ENCODE results near the gene LINGO3. TPM values are rescaled to one million over a fixed set of nuclear protein-coding genes. Genes with fewer than 3 reads are reported as not detected.

The LINGO3 gene
- total RNA-seq, 1 donor from 2014 or later = 0.26 TPM

DNA sequence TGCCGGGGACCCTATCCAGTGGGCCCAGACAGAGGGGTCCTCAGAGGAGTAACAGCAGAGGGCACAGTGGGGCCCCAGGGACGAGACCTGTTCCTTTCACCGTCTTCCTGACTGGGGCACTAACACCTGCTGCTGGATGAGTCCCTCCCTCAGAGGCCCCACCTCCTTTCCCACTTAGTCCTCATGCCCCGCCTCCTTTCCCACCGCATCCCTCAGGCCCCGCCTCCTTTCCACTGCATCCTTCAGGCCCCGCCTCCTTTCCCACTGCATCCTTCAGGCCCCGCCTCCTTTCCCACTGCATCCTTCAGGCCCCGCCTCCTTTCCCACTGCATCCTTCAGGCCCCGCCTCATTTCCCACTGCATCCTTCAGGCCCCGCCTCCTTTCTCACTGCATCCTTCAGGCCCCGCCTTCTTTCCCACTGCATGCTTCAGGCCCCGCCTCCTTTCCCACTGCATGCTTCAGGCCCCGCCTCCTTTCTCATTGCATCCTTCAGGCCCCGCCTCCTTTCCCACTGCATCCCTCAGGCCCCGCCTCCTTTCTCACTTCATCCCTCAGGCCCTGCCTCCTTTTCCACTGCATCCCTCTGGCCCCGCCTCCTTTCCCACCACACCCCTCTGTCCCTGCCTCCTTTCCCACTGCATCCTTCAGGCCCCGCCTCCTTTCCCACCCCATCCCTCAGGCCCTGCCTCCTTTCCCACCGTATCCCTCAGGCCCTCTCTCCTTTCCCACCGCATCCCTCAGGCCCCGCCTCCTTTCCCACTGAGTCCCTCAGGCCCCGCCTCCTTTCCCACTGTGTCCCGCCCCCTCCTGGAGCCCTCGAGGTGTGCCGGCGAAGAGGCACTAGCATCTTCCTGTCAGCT is 27.3 kb upstream of the LINGO3 start:
- Mint-ChIP-seq H3K27ac (no peak overlapping the region), H3K4me3 (no peak overlapping the region), H3K9me3 (peaks cover 10% of the 10 kb centered on the region), H3K27me3 (no peaks in the 10 kb centered on the region), H3K4me1 (peaks cover 24% of the 10 kb centered on the region), H3K36me3 (ENCODE audit: low read depth) (peaks cover 15% of the 10 kb centered on the region)
- intact Hi-C loops (cut with micrococcal nuclease) = no loop called here
- peak; percentile 70 for DNase-seq

DNA sequence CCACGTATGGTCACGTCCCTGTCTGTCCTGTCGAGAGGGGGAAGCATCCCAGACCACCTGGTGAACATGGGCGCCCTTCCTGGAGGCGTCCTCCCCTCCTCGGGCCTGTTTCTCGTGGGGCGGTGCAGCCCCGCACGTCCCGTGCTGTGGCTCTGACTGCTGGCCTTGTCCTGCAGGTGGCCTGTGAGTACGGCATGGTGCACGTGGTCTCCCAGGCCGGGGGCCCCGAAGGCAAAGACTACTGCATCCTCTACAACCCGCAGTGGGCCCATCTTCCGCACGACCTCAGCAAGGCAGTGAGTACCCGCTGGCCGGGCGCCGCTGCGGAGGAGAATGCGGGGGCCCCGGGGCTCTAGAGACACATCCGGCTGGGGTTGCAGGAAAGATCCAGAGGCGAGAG is 26.5 kb upstream of the LINGO3 start:
- intact Hi-C loops (cut with micrococcal nuclease) = no loop called here

DNA sequence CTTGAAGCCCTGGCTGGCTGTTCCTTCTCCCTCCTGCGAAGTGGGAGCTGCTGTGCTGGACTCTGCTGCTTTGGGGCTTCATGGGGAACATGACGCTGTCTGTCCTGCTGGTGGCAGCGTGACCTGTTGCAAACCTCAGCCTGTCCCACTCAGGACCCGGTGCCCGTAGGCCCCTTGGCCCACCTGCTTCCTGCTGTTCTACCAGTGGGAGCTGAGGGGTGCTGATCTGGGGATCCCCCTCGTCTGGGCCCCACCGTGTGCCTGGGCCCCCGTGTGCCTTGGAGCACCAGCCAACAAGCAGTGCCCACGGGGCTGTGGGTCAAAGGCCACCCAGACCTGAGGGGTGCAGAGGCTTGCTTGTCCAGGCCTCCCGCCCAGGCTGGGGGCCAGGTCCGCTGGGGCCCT is 25.9 kb upstream of the LINGO3 start:
- no peak for DNase-seq
- Mint-ChIP-seq H3K27me3 (no peaks in the 10 kb centered on the region), H3K4me1 (peaks cover 34% of the 10 kb centered on the region), H3K27ac (peak overlapping the region; percentile 58), H3K36me3 (ENCODE audit: low read depth) (peaks cover 17% of the 10 kb centered on the region), H3K4me3 (peak overlapping the region; percentile 44), H3K9me3 (peaks cover 10% of the 10 kb centered on the region)
- intact Hi-C loops (cut with micrococcal nuclease) = no loop called here

More for the DNA sequence above, 26.5 kb upstream of the LINGO3 start:
- no peak overlapping the region for H3K4me3 Mint-ChIP-seq
- H3K27me3 Mint-ChIP-seq = no peaks in the 10 kb centered on the region
- H3K27ac Mint-ChIP-seq = no peak overlapping the region
- H3K9me3 Mint-ChIP-seq = peaks cover 10% of the 10 kb centered on the region
- no peak for DNase-seq
- H3K36me3 Mint-ChIP-seq (ENCODE audit: low read depth) = peaks cover 15% of the 10 kb centered on the region
- H3K4me1 Mint-ChIP-seq = peaks cover 30% of the 10 kb centered on the region

DNA sequence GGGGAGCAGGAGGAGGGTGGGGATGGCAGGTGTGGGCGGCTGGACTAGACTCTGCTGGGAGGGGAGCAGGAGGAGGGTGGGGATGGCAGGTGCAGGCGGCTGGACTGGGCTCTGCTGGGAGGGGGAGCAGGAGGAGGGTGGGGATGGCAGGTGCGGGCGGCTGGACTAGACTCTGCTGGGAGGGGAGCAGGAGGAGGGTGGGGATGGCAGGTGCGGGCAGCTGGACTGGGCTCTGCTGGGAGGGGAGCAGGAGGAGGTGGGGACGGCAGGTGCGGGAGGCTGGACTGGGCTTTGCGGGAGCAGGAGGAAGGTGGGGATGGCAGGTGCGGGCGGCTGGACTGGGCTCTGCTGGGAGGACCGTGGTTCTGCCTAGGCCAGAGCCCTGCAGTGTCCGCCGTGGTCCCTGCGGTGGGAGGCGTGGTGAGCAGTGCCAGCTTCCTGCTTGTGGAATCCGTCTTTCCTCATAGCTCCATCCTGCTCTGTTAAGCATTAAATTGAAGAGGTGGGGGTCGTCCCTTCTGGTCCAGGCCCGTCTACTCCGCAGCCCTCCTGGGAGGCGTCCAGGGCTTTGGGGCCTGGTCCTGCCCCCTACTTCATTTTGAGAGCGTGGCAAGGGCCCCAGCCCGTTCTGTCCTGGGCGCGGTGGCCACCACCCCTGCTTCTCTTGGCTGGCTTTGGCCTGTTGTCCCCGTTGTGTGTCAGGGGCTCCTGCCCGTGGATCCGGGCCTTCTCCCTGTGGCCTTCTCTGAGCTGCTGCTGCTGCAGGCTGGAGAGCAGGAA is 25.3 kb upstream of the LINGO3 start:
- Mint-ChIP-seq H3K4me3 (peak overlapping the region; percentile 44), H3K36me3 (ENCODE audit: low read depth) (peaks cover 18% of the 10 kb centered on the region), H3K27me3 (no peaks in the 10 kb centered on the region)

DNA sequence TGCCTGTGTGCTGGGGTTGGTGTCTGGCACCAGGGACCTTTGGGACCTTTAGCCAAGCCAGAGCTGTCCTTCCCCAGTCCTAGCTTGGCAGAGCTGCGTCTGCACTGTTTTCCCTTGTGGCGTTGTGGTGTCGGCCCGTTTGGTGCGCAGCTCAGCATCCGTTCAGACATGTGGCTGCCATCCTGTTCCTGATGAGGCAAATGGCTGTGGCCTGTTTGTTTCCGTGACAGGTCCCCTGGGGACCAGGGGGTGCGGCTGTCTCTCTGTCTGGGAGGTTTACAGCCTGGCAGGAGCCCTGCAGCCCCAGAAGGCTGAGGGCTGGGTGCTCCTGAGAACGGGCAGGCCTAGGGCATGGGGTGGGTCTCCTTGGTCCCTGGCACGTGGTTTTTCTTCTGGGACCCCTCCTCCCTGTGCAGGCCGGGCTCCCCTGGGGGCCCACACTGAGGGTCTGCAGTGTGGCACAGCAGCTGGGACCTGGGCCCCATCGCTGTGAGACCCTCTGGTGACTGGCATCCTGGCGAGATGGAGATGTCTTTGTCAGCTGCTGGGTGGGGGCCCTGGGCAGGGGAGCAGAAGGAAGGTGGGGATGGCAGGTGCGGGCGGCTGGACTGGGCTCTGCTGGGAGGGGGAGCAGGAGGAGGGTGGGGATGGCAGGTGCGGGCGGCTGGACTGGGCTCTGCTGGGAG is 24.5 kb upstream of the LINGO3 start:
- peaks cover 10% of the 10 kb centered on the region for H3K9me3 Mint-ChIP-seq
- H3K4me1 Mint-ChIP-seq = peaks cover 38% of the 10 kb centered on the region
- no peaks in the 10 kb centered on the region for H3K27me3 Mint-ChIP-seq
- H3K4me3 Mint-ChIP-seq = peak overlapping the region; percentile 60
- peak; percentile 87 for DNase-seq
- H3K36me3 Mint-ChIP-seq (ENCODE audit: low read depth) = peaks cover 22% of the 10 kb centered on the region
- H3K27ac Mint-ChIP-seq = peak overlapping the region; percentile 87
- intact Hi-C loops (cut with micrococcal nuclease) = no loop called here

More for the DNA sequence above, 25.3 kb upstream of the LINGO3 start:
- Mint-ChIP-seq H3K27ac (peak overlapping the region; percentile 58), H3K9me3 (peaks cover 10% of the 10 kb centered on the region), H3K4me1 (peaks cover 34% of the 10 kb centered on the region)
- intact Hi-C loops (cut with micrococcal nuclease) = no loop called here
- DNase-seq = no peak

DNA sequence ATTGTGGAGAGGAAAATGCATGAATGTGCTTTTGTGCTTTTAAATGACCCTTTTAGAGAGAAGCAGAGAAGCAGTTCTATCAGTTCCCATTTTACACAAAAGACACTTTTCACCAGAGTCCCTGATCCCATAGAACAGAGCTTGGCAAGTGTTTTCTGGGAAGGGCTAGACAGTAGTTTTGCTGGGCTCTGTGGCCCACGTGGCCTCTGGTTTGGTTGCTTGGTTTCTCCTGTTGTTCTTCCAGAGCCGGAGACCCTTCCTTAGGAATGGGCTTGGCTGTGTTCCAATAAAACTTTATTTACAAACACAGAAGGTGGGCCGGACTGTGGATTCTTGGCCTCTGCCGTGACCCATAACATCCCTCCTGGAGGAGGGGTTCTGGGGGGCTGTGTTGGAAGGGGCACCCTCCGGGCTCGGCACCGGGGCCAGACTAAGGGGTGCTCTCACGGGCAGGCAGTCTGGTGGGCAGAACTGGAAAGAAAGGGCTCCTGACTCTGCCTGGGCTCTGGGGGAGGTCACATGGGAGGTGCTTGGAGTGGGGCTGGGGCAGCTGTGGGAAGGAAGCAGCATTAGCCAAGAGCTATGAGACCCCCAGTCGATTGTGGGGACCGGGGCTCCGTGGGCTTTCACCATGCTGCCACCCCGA is 23.8 kb upstream of the LINGO3 start:
- peak overlapping the region; percentile 87 for H3K27ac Mint-ChIP-seq
- DNase-seq = no peak
- H3K4me1 Mint-ChIP-seq = peaks cover 46% of the 10 kb centered on the region
- H3K9me3 Mint-ChIP-seq = peaks cover 10% of the 10 kb centered on the region
- intact Hi-C loops (cut with micrococcal nuclease) = no loop called here
- H3K4me3 Mint-ChIP-seq = peak overlapping the region; percentile 60
- peaks cover 22% of the 10 kb centered on the region for H3K36me3 Mint-ChIP-seq (ENCODE audit: low read depth)
- H3K27me3 Mint-ChIP-seq = no peaks in the 10 kb centered on the region

DNA sequence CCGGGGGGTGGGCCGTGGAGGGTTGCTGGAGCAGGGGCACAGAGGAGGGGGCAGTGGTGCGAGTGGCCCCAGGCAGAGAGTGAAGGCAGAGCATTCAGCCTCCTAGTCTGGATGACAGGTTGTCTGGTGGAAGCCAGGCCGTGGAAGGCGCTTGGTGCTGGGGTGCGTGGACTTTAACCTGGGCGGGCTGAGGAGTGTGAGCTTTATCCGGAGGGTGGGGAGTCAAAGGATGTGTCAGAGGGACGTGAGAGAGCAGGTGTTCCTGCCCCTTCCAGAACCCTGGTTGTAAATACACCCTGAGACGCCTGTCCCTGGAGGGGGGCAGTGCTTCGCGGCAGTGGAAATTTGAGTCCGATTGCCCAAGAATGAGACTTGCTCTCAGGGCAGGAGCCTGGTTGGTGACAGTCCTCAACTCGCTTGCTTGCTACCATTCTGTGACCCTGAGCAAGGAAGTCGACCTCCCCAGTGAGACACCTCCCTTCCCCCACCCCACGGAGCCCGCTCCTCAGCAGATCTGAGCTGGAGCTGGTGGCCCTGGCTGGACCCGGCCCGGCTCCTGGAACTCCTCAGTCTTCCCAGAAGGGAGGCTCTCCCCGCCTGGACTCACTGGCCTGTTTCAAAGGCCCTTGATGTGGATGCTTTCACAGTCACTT is 22.8 kb upstream of the LINGO3 start:
- no peaks in the 10 kb centered on the region for H3K27me3 Mint-ChIP-seq
- intact Hi-C loops (cut with micrococcal nuclease) = no loop called here
- H3K36me3 Mint-ChIP-seq (ENCODE audit: low read depth) = peaks cover 24% of the 10 kb centered on the region
- H3K9me3 Mint-ChIP-seq = peaks cover 5% of the 10 kb centered on the region
- peak overlapping the region; percentile 48 for H3K27ac Mint-ChIP-seq
- peak overlapping the region; percentile 28 for H3K4me3 Mint-ChIP-seq
- peaks cover 47% of the 10 kb centered on the region for H3K4me1 Mint-ChIP-seq
- DNase-seq = no peak

DNA sequence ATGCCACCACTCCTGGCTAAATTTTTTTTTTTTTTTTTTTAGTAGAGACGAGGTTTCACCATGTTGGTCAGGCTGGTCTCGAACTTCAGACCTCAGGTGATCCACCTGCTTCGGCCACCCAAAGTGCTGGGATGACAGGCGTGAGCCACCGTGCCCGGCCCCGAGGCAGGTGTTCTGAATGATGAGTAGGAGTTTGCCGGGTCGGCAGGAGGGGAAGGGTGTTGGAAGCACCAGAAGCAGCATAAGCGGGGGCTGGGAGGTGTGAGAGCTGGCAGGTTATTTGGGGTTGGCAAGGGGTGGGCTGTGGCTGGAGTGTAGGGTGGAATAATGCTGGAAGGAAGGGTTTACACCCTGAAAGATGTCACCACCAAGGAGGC is 22.3 kb upstream of the LINGO3 start:
- Mint-ChIP-seq H3K36me3 (ENCODE audit: low read depth) (peaks cover 23% of the 10 kb centered on the region), H3K27me3 (no peaks in the 10 kb centered on the region), H3K4me1 (peaks cover 50% of the 10 kb centered on the region), H3K27ac (peak overlapping the region; percentile 48), H3K9me3 (no peaks in the 10 kb centered on the region), H3K4me3 (peak overlapping the region; percentile 28)
- no peak for DNase-seq
- intact Hi-C loops (cut with micrococcal nuclease) = no loop called here

DNA sequence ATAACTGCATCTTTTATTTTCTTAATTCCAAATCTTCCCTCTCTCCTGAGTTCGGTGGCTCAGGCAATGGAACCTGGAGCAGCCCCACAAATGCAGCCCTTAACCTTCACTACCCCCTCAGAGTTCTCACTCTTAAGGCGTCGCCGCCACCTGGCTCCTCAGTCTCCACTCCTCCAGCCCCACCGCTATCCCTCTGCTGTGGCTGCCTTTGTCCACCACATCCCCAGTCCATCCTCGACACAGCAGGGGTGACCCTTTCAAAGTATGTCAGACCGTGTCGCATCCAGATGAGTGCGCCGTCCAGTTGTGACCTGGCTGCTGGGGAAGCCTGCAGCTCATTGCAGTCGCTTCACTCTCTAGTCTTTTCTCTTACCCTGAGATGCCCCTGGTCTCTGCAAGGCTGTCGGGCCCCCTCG is 21.6 kb upstream of the LINGO3 start:
- H3K27me3 Mint-ChIP-seq = no peaks in the 10 kb centered on the region
- peak overlapping the region; percentile 95 for H3K4me3 Mint-ChIP-seq
- peaks cover 51% of the 10 kb centered on the region for H3K4me1 Mint-ChIP-seq
- intact Hi-C loops (cut with micrococcal nuclease) = loop anchor here (2.0 to 5.0 kb wide), 3 partner anchors 42 to 179 kb away; partner anchors contain the start of gene AP3D1
- peak overlapping the region; percentile 79 for H3K27ac Mint-ChIP-seq
- H3K36me3 Mint-ChIP-seq (ENCODE audit: low read depth) = peaks cover 24% of the 10 kb centered on the region
- DNase-seq = no peak
- no peaks in the 10 kb centered on the region for H3K9me3 Mint-ChIP-seq

DNA sequence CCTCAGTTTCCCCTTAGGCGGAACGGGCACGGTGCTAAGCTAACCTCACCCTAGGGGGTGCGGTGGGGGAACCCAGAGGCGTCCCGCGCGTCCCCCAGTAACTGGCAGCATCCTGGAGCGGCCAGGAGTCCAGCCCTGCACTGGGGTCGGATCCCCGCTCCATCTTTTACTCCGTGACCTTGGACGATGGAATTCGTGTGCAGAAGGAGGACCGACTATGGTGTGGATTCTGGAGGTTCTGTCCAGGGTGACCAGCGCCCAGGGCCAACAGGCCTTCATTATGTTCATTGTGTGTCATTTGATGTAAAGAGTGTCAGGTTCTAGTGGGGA is 21.2 kb upstream of the LINGO3 start:
- Mint-ChIP-seq H3K36me3 (ENCODE audit: low read depth) (peaks cover 28% of the 10 kb centered on the region), H3K27me3 (no peaks in the 10 kb centered on the region), H3K27ac (peak overlapping the region; percentile 79), H3K4me1 (peaks cover 51% of the 10 kb centered on the region), H3K4me3 (peak overlapping the region; percentile 95), H3K9me3 (no peaks in the 10 kb centered on the region)
- intact Hi-C loops (cut with micrococcal nuclease) = loop anchor here (2.0 to 5.0 kb wide), 3 partner anchors 42 to 178 kb away; partner anchors contain the start of gene AP3D1
- no peak for DNase-seq

DNA sequence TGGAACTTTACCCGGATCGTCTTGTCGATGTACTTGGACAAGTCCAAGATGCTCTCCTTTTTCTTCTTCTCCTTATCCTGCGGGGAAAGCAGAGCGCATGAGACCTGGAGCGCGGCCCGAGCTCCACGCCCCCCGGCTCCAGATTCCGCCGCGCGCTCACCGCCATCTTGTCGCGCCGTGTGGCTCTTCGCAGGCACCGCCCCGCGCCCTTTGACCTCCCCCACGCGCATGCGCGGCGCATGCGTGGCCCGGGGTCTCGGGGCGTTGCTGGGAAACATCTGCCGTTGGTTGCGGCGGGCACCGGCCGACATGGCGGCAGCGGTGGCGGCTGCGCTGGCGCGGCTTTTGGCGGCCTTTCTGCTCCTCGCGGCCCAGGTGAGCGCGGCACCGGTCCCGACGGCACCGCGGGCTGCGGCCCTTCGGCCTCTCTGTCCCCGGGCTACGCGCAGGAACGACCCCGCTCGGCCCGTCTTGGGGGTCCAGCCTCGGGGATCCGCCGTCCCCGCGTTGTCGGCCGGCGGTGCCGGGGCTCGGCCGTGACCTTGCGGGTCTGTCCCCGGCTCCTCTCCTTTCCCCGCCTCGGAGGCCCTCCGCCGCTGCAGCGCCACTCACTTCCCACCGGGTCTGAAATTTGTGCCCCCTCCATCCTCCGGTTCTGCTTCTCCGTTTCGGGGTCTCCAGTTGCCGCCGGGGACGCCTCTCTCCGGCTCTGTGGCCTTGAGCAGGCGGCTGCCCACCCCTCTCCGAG is 20.6 kb upstream of the LINGO3 start, which contains the start of the genes LSM7 and SPPL2B:
Gene LSM7, minus strand, starts transcription at position 186 of the 748 bp plus-strand sequence. Its CDS starts 20 bp downstream, at position 166.
Gene SPPL2B, plus strand, starts transcription at position 284 of the 748 bp plus-strand sequence. Its CDS starts 26 bp downstream, at position 310.
- peak within 1 kb of the TSS; percentile 97 for H3K27ac Mint-ChIP-seq
- intact Hi-C loops (cut with micrococcal nuclease) = loop anchor here (2.0 to 5.0 kb wide), 3 partner anchors 41 to 178 kb away; partner anchors contain the start of gene AP3D1
- peak; percentile 98 for DNase-seq
- H3K27me3 Mint-ChIP-seq = no peaks in the 10 kb centered on the region
- peaks cover 31% of the 10 kb centered on the region for H3K36me3 Mint-ChIP-seq (ENCODE audit: low read depth)
- H3K4me1 Mint-ChIP-seq = peaks cover 51% of the 10 kb centered on the region
- no peaks in the 10 kb centered on the region for H3K9me3 Mint-ChIP-seq
- peak within 1 kb of the TSS; percentile 95 for H3K4me3 Mint-ChIP-seq

DNA sequence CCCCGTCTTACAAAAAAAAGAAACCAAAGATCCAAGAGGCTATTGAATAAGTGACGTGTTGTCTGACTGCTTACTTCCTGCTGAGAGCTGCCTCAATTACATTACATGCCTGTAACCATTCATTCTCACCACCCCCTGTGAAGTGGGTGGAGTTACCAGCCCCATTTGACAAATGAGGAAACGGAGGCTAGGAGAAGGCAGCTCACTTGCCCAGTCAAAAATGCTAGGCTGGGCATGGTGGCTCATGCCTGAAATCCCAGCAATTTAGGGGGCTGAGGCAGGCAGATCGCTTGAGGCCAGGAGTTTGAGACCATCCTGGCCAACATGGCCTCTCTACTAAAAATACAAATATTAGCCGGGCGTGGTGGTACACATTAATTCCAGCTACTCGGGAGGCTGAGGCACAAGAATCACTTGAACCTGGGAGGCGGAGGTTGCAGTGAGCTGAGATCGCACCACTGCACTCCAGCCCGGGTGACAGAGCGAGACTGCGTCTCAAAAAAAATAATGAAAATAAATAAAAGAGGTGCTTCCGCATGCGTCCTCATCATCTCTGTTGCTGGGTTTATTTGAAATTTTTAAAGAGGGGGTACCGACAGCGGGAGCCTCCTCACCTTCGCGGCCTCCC is 19.9 kb upstream of the LINGO3 start:
- Mint-ChIP-seq H3K27ac (peak overlapping the region; percentile 97), H3K9me3 (no peaks in the 10 kb centered on the region), H3K27me3 (no peaks in the 10 kb centered on the region), H3K36me3 (ENCODE audit: low read depth) (peaks cover 36% of the 10 kb centered on the region), H3K4me1 (peaks cover 51% of the 10 kb centered on the region), H3K4me3 (peak overlapping the region; percentile 95)
- DNase-seq = peak; percentile 91
- intact Hi-C loops (cut with micrococcal nuclease) = loop anchor here (1.0 to 5.0 kb wide), 4 partner anchors 41 to 177 kb away; partner anchors contain the start of genes AP3D1, PLEKHJ1 and SF3A2
